Brain microvascular endothelial cell (primary cell): ENCODE measurements around the gene PRDM2.

Experiments used
- DNase-seq: peaks from one replicate; pipeline ENCODE4 v3.0.0-alpha.2; 2020
- H3K27ac ChIP-seq: fragments of 250-450 bp; sonication (Bioruptor Pico); 2 replicates; pipeline ENCODE4 v1.5.1; 2020; ENCODE audit warnings: mild to moderate bottlenecking, moderate library complexity
- H3K27me3 ChIP-seq: fragments of 250-450 bp; sonication (Bioruptor Pico); replicated peaks from 2 replicates; pipeline ENCODE4 v1.5.1; 2020; ENCODE audit warnings: mild to moderate bottlenecking
- H3K36me3 ChIP-seq: fragments of 250-450 bp; sonication (Bioruptor Pico); replicated peaks from 2 replicates; pipeline ENCODE4 v1.5.1; 2020; ENCODE audit warnings: mild to moderate bottlenecking
- H3K4me3 ChIP-seq: 2 replicates; pipeline ENCODE4 v1.5.1; 2011; ENCODE audit warnings: low read depth, mild to moderate bottlenecking, control low read depth, low read length, moderate library complexity
- in situ Hi-C: cut with HindIII; loops from 2 replicates; pipeline ENCODE4 v1.10.0; 2017; ENCODE audit warnings: low sequenced_read_pairs, low pct_ligation_motif_present
- TF ChIP-seq, protein P1 (sequence below): IDR thresholded peaks from 2 replicates; pipeline ENCODE4 v1.5.1; 2011; ENCODE audit warnings: low read depth, mild to moderate bottlenecking, moderate library complexity, low read length, control low read depth, inconsistent platforms; ENCODE audit errors: missing control alignments

Gene PRDM2

DNA sequence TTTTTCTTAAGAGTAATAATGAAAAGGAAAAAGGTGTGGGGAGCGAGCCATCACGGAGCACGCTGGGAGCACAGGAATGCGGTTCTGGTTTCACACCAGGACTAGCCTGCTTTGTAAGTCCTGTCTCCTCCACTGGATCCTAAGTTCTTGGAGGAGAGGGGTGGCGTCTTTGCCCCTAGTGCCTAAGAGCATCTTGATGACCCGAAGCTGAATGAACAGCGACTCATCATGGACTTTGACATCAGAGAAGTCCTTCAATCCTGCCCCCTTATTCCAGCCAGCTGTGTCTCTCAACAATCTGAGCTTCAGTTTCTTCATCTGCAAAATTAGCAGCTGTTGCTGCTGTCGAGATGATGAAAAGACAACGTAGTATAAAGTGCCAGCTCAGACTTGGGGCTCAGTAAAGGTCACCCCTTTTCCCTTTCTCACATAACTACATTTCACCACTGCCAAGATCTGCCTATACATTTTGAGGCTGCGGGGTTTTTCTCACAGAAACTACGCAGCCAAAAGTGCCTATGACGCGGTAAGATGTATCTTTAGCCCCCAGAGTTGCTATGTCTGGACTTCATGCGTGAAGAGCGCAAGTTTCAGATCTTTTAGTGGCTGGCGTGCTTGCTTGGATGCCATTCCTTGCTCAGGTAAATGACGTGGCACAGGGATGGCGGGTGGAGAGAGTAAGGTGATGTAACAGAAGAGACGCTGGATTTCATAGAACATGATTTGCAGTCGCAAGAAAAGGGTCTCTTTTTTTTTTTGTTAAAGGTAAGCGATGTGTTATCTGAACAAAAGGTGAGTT is 4.9 kb upstream of the PRDM2 start:
- H3K36me3 ChIP-seq = no peaks in the 10 kb centered on the region
- no peaks in the 10 kb centered on the region for H3K27me3 ChIP-seq
- TF ChIP-seq, protein P1, sequence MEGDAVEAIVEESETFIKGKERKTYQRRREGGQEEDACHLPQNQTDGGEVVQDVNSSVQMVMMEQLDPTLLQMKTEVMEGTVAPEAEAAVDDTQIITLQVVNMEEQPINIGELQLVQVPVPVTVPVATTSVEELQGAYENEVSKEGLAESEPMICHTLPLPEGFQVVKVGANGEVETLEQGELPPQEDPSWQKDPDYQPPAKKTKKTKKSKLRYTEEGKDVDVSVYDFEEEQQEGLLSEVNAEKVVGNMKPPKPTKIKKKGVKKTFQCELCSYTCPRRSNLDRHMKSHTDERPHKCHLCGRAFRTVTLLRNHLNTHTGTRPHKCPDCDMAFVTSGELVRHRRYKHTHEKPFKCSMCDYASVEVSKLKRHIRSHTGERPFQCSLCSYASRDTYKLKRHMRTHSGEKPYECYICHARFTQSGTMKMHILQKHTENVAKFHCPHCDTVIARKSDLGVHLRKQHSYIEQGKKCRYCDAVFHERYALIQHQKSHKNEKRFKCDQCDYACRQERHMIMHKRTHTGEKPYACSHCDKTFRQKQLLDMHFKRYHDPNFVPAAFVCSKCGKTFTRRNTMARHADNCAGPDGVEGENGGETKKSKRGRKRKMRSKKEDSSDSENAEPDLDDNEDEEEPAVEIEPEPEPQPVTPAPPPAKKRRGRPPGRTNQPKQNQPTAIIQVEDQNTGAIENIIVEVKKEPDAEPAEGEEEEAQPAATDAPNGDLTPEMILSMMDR = no peak
- in situ Hi-C loops = no loop called here
- no peak overlapping the region for H3K4me3 ChIP-seq
- no peak for DNase-seq
- H3K27ac ChIP-seq = no peak overlapping the region

DNA sequence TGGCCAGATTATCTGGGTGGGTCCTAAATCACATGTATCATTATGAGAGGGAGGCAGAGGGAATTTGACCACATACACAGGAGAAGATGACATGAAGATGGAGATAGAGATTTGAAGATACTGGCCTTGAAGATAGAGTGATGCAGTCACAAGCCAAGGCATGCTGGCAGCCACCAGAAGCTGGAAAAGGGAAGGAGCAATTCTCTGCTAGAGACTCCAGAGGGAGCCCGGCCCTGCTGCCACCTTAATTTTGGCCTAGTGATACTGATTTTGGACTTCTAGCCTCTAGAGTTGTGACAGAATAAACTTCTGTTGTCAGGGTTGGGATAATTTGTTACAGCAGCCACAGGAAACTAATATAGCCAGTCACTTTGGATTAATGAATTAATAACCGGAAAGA is 2.2 kb upstream of the PRDM2 start:
- DNase-seq = no peak
- in situ Hi-C loops = no loop called here
- no peak overlapping the region for H3K27ac ChIP-seq

DNA sequence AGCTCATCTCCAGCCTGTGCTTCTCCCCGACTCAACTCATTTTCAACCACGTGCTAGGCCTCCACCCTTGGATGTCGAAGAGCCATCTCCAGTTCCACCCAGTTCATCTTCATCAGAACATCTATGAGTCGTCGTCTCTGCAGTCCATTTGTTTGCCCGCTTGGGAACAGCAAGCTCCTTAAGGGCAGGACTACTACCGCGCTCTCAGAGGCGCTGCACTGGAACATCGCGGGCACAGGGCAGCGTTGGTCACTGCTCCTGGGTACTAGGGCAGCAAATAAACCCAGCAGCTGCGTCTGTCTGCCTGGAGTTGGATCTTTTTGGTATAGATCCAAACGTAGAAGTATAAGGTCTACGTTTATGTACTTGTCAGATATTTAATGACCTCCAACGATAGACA is 478 bp upstream of the PRDM2 start:
- peak; percentile 10 for DNase-seq
- H3K27me3 ChIP-seq = no peaks in the 10 kb centered on the region

More for the DNA sequence above, 2.2 kb upstream of the PRDM2 start:
- Histone ChIP-seq H3K4me3 (no peak overlapping the region), H3K27me3 (no peaks in the 10 kb centered on the region), H3K36me3 (no peaks in the 10 kb centered on the region)
- TF ChIP-seq, protein P1 = peak; percentile 8

DNA sequence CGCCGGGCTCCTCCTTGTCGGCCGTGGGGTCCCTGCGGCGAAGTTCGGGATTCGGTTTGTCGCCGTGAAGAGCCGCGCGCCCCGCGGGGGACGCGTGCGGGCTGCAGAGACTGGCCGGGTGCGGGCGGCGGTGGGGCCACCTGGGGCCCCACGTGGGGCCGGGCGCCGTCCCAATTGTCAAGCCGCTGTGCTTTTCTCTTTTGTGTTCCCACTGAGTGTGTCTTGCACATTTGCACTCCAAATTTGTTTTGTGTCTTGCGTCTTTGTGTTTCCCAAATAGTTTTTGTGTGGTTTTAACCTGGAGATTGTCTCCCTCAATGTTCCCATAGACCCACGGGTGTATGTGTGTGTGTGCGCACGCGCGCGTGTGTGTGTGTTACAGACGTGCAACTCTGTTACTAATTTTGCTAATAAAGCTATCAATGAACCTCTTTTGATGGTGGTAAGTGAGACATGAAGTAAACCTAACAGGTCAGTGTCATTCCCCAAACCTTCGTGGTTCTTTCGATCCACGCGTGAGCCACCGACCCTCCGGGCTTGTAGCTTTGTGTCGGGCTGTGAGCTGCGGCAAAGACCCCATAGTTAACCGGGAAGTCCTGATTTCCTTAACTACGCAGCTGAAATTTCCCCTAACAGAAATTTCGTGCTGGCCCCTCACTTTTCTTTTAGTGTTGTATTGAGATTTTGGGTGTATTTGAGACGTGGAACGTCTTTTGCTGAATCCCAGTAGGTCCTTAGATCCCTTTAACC is 708 bp downstream of the PRDM2 start:
- peak; percentile 6 for DNase-seq
- in situ Hi-C loops = no loop called here
- H3K36me3 ChIP-seq = no peaks in the 10 kb centered on the region
- TF ChIP-seq, protein P1 = no peak
- no peaks in the 10 kb centered on the region for H3K27me3 ChIP-seq
- H3K4me3 ChIP-seq = peak overlapping the region; percentile 68
- no peak overlapping the region for H3K27ac ChIP-seq

More for the DNA sequence above, 478 bp upstream of the PRDM2 start:
- Histone ChIP-seq H3K4me3 (peak overlapping the region; percentile 68), H3K36me3 (no peaks in the 10 kb centered on the region), H3K27ac (peak overlapping the region; percentile 60)
- in situ Hi-C loops = no loop called here
- TF ChIP-seq, protein P1 = no peak

DNA sequence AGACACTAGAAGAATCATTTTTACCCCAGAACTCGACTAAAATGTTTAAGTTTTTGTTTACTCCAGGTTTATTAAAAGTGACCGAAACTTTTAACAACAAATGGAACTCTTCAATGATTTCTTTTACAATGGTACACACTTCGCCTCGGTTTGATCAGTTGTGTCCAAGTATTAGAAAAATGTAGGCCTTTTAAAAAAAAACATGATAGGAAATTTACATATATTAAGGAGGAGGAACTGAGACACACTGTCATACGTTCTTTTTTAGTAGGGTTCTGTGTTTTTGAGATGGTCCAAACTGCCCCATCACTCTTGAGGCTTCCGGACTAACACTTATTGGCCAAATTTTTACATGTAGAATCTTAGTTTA is 1.3 kb downstream of the PRDM2 start:
- TF ChIP-seq, protein P1 = no peak
- H3K36me3 ChIP-seq = no peaks in the 10 kb centered on the region
- in situ Hi-C loops = no loop called here
- H3K27me3 ChIP-seq = no peaks in the 10 kb centered on the region
- peak overlapping the region; percentile 68 for H3K4me3 ChIP-seq
- H3K27ac ChIP-seq = no peak overlapping the region
- DNase-seq = no peak
